Measurements from ENCODE around the gene PEX6.

The PEX6 gene, protein sequence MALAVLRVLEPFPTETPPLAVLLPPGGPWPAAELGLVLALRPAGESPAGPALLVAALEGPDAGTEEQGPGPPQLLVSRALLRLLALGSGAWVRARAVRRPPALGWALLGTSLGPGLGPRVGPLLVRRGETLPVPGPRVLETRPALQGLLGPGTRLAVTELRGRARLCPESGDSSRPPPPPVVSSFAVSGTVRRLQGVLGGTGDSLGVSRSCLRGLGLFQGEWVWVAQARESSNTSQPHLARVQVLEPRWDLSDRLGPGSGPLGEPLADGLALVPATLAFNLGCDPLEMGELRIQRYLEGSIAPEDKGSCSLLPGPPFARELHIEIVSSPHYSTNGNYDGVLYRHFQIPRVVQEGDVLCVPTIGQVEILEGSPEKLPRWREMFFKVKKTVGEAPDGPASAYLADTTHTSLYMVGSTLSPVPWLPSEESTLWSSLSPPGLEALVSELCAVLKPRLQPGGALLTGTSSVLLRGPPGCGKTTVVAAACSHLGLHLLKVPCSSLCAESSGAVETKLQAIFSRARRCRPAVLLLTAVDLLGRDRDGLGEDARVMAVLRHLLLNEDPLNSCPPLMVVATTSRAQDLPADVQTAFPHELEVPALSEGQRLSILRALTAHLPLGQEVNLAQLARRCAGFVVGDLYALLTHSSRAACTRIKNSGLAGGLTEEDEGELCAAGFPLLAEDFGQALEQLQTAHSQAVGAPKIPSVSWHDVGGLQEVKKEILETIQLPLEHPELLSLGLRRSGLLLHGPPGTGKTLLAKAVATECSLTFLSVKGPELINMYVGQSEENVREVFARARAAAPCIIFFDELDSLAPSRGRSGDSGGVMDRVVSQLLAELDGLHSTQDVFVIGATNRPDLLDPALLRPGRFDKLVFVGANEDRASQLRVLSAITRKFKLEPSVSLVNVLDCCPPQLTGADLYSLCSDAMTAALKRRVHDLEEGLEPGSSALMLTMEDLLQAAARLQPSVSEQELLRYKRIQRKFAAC

GRCh38 chr6:42978839-42979522 is at the start of gene PEX6:
TSS of gene PEX6 (minus strand) at chr6:42979181. CDS start at chr6:42979150, 31 bp downstream.
- peak; percentile 28 for DNase-seq

DNA sequence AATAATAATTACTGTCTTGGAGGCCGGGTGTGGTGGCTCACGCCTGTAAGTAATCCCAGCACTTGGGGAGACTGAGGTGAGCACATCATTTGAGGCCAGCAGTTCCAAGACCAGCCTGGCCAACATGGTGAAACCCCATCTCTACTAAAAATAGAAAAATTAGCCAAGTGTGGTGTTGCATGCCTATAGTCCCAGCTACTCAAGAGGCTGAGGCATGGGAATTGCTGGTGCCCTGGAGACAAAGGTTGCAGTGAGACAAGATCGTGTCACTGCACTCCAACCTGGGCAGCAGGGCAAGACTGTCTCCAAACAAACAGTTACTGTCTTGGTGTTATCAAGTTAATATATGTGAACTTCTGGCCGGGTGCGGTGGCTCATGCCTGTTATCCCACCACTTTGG is 47.4 kb upstream of the PEX6 start:
- no peak for DNase-seq

DNA sequence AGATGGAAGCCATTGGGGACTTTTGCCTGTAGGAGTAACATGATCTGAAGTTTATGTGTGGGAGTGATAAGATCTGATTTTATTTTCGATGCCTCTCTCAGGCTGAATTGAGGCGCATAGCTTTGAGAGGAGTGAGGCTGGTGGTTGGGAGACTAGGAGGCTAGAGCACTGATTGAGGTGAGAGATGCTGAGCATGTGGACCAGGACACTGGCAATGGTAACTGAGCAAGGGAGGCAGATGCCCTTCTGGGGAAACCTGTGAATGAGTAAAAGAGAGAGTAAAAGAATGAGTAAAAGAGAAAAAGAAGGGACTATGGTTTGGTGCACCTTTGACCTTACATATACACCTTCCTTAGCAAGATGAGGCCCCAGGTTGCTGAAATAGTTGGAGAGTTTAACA is 45.5 kb upstream of the PEX6 start:
- DNase-seq: no peak

DNA sequence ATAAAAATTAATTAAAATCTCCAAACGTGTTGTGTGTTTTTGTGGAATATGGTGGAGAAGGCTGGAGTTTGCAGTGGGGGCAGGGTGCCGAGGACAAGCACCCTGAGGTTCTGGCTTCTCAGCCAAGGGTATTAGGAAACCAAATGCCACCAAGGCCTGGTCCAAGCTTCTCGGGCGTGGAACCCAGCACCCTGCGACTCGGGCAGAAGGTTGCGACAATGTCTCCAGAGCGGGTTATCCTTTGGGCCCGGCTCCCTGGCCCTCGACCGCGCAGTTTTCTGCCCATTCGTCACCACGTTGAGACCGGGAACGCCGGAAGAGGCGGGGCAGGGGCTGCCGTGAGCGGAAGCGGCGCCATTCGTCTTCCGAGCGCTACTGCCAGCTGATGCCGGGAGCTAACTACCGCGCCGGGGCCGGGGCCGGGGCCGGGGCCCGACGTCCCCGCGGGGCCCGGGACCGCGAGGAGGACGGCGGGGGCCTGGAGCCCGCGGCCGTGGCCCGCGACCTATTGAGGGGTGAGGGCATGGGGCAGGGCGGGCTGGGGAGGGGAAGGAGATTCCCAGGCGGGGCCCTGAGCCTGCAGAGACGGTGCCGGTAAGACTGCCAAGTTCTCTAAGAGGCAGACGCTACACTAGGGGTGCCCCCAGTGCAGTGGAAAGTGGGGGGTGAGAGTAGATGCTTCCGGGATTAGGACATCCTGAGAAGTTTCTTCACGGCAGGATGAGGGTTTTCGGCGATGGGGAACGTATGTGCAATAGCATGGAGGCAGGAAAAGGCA is 42.5 kb upstream of the PEX6 start, which contains the start of gene RRP36:
TSS of gene RRP36 (plus strand) at position 354 of the 778 bp plus-strand sequence. CDS start at position 386, 32 bp downstream.
- DNase-seq: no peak

- no peak for DNase-seq
These were observed 41.9 kb upstream of the PEX6 start for GRCh38 chr6:43020847-43021246.

- no peak for DNase-seq
These were observed 41.2 kb upstream of the PEX6 start for GRCh38 chr6:43020052-43020705.

DNA sequence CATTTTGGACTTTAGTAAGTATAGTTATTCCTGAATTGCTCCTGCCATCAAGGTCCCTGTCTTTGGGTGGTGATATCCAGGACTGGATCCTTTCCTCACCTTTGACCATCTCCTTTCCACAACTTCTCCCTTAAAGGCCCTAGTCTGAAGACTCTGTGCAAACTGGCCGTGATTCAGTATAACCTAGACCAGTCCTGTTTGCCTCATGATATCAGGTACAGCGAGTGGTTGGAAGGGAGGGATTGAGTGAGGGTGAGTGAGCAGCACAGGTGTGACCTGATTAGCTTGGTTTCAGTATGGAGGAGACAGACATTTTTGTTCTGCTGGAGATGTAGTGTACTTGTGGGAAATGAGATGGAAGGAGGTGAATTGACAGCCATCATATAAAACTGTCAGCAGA is 40.2 kb upstream of the PEX6 start:
- DNase-seq: no peak

GRCh38 chr6:43016943-43017334 is 38.0 kb upstream of the PEX6 start:
- no peak for DNase-seq

GRCh38 chr6:43016176-43016942 is 37.4 kb upstream of the PEX6 start:
- DNase-seq: no peak

GRCh38 chr6:43014434-43014909 is 35.5 kb upstream of the PEX6 start:
- DNase-seq: no peak

- DNase-seq: peak; percentile 99
These were observed 35.0 kb upstream of the PEX6 start, which contains the start of the genes KLHDC3 and MEA1 for GRCh38 chr6:43013843-43014433. TSS of gene KLHDC3 (plus strand) at chr6:43014249. CDS start at chr6:43017193, 2,944 bp downstream. TSS of gene MEA1 (minus strand) at chr6:43013946. CDS start at chr6:43013813, 133 bp downstream.

GRCh38 chr6:43013097-43013842 is 34.3 kb upstream of the PEX6 start:
- DNase-seq: no peak

DNA sequence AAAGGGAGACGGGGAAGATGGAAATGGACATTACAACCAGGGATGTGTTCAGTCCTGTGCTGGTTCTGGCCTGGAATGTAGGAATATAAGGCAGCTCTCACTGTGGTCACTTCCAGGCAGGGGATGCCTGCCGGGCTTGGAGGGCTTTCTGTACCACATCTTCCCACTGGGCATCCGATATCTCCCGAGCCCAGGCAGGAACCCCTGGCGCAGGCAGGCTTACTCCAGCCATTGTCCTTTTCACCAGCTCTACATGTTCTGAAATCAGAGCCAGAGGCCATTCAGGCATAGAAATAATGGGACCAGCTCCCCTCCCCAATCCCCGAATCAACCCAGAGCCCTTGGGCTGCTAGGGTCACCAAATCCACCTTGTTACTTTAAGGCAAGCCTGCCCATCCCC is 33.4 kb upstream of the PEX6 start:
- no peak for DNase-seq

- DNase-seq: no peak
These were observed 32.2 kb upstream of the PEX6 start for GRCh38 chr6:43011207-43011606.

DNA sequence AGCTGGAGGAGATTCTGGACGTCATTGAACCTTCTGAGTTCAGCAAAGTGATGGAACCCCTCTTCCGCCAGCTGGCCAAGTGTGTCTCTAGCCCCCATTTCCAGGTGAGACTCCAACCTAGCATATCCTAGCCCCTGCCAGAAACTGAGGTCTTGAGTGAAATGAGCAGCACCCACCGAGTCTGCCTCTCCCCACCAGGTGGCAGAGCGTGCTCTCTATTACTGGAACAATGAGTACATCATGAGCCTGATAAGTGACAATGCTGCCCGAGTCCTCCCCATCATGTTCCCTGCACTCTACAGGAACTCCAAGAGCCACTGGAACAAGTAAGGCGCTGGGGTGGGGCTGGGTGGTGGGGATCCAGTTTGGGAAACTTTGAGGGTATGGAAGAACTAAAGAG is 30.1 kb upstream of the PEX6 start:
- no peak for DNase-seq

GRCh38 chr6:43007126-43007525 is 28.1 kb upstream of the PEX6 start:
- DNase-seq: no peak

DNA sequence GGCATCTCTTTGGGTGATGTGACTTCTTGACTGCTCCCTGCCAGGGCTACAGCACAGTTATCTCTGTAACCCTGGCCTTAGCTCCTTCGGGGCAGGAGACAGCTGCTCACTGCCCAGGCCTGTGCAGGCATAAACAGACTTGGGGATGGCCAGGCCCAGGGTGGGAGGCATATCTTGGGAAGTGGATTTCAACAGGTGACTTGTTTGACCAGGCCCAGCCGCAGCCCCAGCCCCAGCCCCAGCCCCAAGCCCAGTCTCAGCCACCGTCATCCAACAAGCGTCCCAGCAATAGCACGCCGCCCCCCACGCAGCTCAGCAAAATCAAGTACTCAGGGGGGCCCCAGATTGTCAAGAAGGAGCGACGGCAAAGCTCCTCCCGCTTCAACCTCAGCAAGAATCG is 27.3 kb upstream of the PEX6 start:
- no peak for DNase-seq

DNA sequence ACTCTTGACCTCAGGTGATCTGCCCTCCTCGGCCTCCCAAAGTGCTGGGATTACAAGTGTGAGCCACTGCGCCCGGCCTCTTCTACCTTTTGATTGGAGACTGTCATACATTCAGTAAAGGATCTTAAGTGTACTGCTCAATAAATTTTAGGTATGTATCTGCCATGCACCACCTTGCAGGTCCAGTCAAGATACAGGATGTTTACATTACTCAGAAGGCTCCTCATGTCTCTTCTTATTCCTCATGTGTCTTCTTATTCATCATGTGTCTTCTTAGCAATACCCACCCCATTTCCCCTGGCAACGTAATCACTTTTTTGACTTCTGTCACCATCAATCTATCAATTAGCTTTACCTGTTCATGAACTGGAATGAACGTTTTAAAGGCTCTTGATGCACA is 26.9 kb upstream of the PEX6 start:
- DNase-seq: no peak

DNA sequence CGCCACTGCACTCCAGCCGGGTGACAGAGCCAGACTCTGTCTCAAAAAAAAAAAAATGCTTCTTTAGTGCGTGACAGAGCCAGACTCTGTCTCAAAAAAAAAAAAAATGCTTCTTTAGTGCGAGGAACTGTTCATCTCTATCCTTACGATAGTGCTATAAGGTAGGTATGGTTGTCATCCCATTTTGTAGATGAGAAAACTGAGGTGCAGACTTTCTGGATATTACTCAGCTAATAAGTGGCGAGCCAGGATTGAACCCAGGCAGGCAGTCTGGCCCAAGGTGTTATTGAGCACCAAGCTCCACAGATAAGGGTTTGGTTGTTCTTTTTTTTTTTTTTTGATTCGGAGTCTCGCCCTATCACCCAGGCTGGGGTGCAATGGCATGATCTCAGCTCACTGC is 22.9 kb upstream of the PEX6 start:
- no peak for DNase-seq

Data from NCI-H1436 treated with DMSO at 0.1 percent for 48 hours (cell line).